ENCODE data around the gene LZIC. TPM values are rescaled to one million over a fixed set of nuclear protein-coding genes. Genes with fewer than 3 reads are reported as not detected.

Gene LZIC
- polyA plus RNA-seq, 4 donors = 26.7 to 61.4 (median 31.8) TPM

- H3K27ac ChIP-seq (ENCODE audit: low read depth in 1 of 3, low read length in 2 of 3) = peak overlapping the region; percentile 12 to 59 (median 37)
- no peaks in the 10 kb centered on the region for H3K9me3 ChIP-seq (ENCODE audit: control insufficient read depth in 2 of 2, insufficient read depth in 1 of 2, low read depth in 1 of 2, low read length in 1 of 2)
- peak; percentile 72 to 87 for DNase-seq
- no peak overlapping the region for H3K4me3 ChIP-seq (ENCODE audit: low read depth in 1 of 3, low read length in 3 of 3)
- WGBS, 3 donors = 25 to 51% (median 42%) methylated on average over 18 of the region's 18 CpGs
- FAIRE-seq = no peak
- peaks cover 0 to 9% (median 0%) of the 10 kb centered on the region in 3 donors for H3K36me3 ChIP-seq (ENCODE audit: control insufficient read depth in 3 of 3, insufficient read depth in 2 of 3, low read depth in 1 of 3, low read length in 3 of 3)
- peaks cover 6 to 19% (median 9%) of the 10 kb centered on the region in 3 donors for H3K4me1 ChIP-seq (ENCODE audit: control insufficient read depth in 3 of 3, insufficient read depth in 2 of 3, low read depth in 1 of 3, low read length in 2 of 3)
- no peaks in the 10 kb centered on the region for H3K27me3 ChIP-seq (ENCODE audit: control insufficient read depth in 3 of 3, insufficient read depth in 3 of 3, low read length in 3 of 3)
Measured at GRCh38 chr1:9900142-9901043, 42.8 kb downstream of the LZIC start.

GRCh38 chr1:9894115-9894514 is 49.1 kb downstream of the LZIC start:
- WGBS, 3 donors = 90 to 93% (median 91%) methylated on average over 3 of the region's 3 CpGs
- no peak for FAIRE-seq
- Histone ChIP-seq H3K9me3 (ENCODE audit: control insufficient read depth in 2 of 2, insufficient read depth in 1 of 2, low read depth in 1 of 2, low read length in 1 of 2) (no peaks in the 10 kb centered on the region), H3K36me3 (ENCODE audit: control insufficient read depth in 3 of 3, insufficient read depth in 2 of 3, low read depth in 1 of 3, low read length in 3 of 3) (peaks cover 0 to 18% (median 0%) of the 10 kb centered on the region in 3 donors), H3K27me3 (ENCODE audit: control insufficient read depth in 3 of 3, insufficient read depth in 3 of 3, low read length in 3 of 3) (no peaks in the 10 kb centered on the region), H3K4me1 (ENCODE audit: control insufficient read depth in 3 of 3, insufficient read depth in 2 of 3, low read depth in 1 of 3, low read length in 2 of 3) (no peaks in the 10 kb centered on the region), H3K27ac (ENCODE audit: low read depth in 1 of 3, low read length in 2 of 3) (no peak overlapping the region), H3K4me3 (ENCODE audit: low read depth in 1 of 3, low read length in 3 of 3) (no peak overlapping the region)
- DNase-seq = no peak

GRCh38 chr1:9892563-9893528 is 50.3 kb downstream of the LZIC start:
- FAIRE-seq (no peak), DNase-seq (peak in 1 of 2 donors; percentile 37)
- 74 to 86% (median 78%) methylated on average over 14 of the region's 14 CpGs for WGBS, 3 donors
- H3K4me1 ChIP-seq (ENCODE audit: control insufficient read depth in 3 of 3, insufficient read depth in 2 of 3, low read depth in 1 of 3, low read length in 2 of 3) = no peaks in the 10 kb centered on the region
- peaks cover 0 to 24% (median 0%) of the 10 kb centered on the region in 3 donors for H3K36me3 ChIP-seq (ENCODE audit: control insufficient read depth in 3 of 3, insufficient read depth in 2 of 3, low read depth in 1 of 3, low read length in 3 of 3)
- no peaks in the 10 kb centered on the region for H3K9me3 ChIP-seq (ENCODE audit: control insufficient read depth in 2 of 2, insufficient read depth in 1 of 2, low read depth in 1 of 2, low read length in 1 of 2)
- no peaks in the 10 kb centered on the region for H3K27me3 ChIP-seq (ENCODE audit: control insufficient read depth in 3 of 3, insufficient read depth in 3 of 3, low read length in 3 of 3)
- no peak overlapping the region for H3K4me3 ChIP-seq (ENCODE audit: low read depth in 1 of 3, low read length in 3 of 3)
- H3K27ac ChIP-seq (ENCODE audit: low read depth in 1 of 3, low read length in 2 of 3) = peak overlapping the region in 2 of 3 donors; percentile 2 to 6

- FAIRE-seq = no peak
Measured at GRCh38 chr1:9891207-9891606, 52.0 kb downstream of the LZIC start.

GRCh38 chr1:9890224-9890731 is 52.9 kb downstream of the LZIC start:
- 51 to 68% (median 66%) methylated on average over 6 of the region's 6 CpGs for WGBS, 3 donors
- Histone ChIP-seq H3K9me3 (ENCODE audit: control insufficient read depth in 2 of 2, insufficient read depth in 1 of 2, low read depth in 1 of 2, low read length in 1 of 2) (no peaks in the 10 kb centered on the region), H3K36me3 (ENCODE audit: control insufficient read depth in 3 of 3, insufficient read depth in 2 of 3, low read depth in 1 of 3, low read length in 3 of 3) (peaks cover 0 to 32% (median 0%) of the 10 kb centered on the region in 3 donors), H3K4me3 (ENCODE audit: low read depth in 1 of 3, low read length in 3 of 3) (no peak overlapping the region), H3K27me3 (ENCODE audit: control insufficient read depth in 3 of 3, insufficient read depth in 3 of 3, low read length in 3 of 3) (no peaks in the 10 kb centered on the region), H3K4me1 (ENCODE audit: control insufficient read depth in 3 of 3, insufficient read depth in 2 of 3, low read depth in 1 of 3, low read length in 2 of 3) (no peaks in the 10 kb centered on the region), H3K27ac (ENCODE audit: low read depth in 1 of 3, low read length in 2 of 3) (peak overlapping the region in 1 of 3 donors; percentile 18)
- FAIRE-seq (no peak), DNase-seq (no peak)

More at GRCh38 chr1:9891207-9891606, 52.0 kb downstream of the LZIC start:
- Histone ChIP-seq H3K27me3 (ENCODE audit: control insufficient read depth in 3 of 3, insufficient read depth in 3 of 3, low read length in 3 of 3) (no peaks in the 10 kb centered on the region), H3K9me3 (ENCODE audit: control insufficient read depth in 2 of 2, insufficient read depth in 1 of 2, low read depth in 1 of 2, low read length in 1 of 2) (no peaks in the 10 kb centered on the region), H3K4me1 (ENCODE audit: control insufficient read depth in 3 of 3, insufficient read depth in 2 of 3, low read depth in 1 of 3, low read length in 2 of 3) (no peaks in the 10 kb centered on the region), H3K36me3 (ENCODE audit: control insufficient read depth in 3 of 3, insufficient read depth in 2 of 3, low read depth in 1 of 3, low read length in 3 of 3) (peaks cover 0 to 32% (median 0%) of the 10 kb centered on the region in 3 donors), H3K27ac (ENCODE audit: low read depth in 1 of 3, low read length in 2 of 3) (no peak overlapping the region), H3K4me3 (ENCODE audit: low read depth in 1 of 3, low read length in 3 of 3) (no peak overlapping the region)
- DNase-seq = no peak
- 69 to 80% (median 70%) methylated on average over 5 of the region's 5 CpGs for WGBS, 3 donors

GRCh38 chr1:9889411-9889810 is 53.8 kb downstream of the LZIC start:
- Histone ChIP-seq H3K27ac (ENCODE audit: low read depth in 1 of 3, low read length in 2 of 3) (no peak overlapping the region), H3K4me3 (ENCODE audit: low read depth in 1 of 3, low read length in 3 of 3) (no peak overlapping the region), H3K27me3 (ENCODE audit: control insufficient read depth in 3 of 3, insufficient read depth in 3 of 3, low read length in 3 of 3) (no peaks in the 10 kb centered on the region), H3K9me3 (ENCODE audit: control insufficient read depth in 2 of 2, insufficient read depth in 1 of 2, low read depth in 1 of 2, low read length in 1 of 2) (no peaks in the 10 kb centered on the region), H3K36me3 (ENCODE audit: control insufficient read depth in 3 of 3, insufficient read depth in 2 of 3, low read depth in 1 of 3, low read length in 3 of 3) (peaks cover 0 to 39% (median 0%) of the 10 kb centered on the region in 3 donors), H3K4me1 (ENCODE audit: control insufficient read depth in 3 of 3, insufficient read depth in 2 of 3, low read depth in 1 of 3, low read length in 2 of 3) (no peaks in the 10 kb centered on the region)
- FAIRE-seq (no peak), DNase-seq (no peak)
- 87 to 93% (median 88%) methylated on average over 8 of the region's 8 CpGs for WGBS, 3 donors

- Histone ChIP-seq H3K36me3 (ENCODE audit: control insufficient read depth in 3 of 3, insufficient read depth in 2 of 3, low read depth in 1 of 3, low read length in 3 of 3) (peaks cover 0 to 39% (median 0%) of the 10 kb centered on the region in 3 donors), H3K4me1 (ENCODE audit: control insufficient read depth in 3 of 3, insufficient read depth in 2 of 3, low read depth in 1 of 3, low read length in 2 of 3) (no peaks in the 10 kb centered on the region), H3K27ac (ENCODE audit: low read depth in 1 of 3, low read length in 2 of 3) (no peak overlapping the region), H3K27me3 (ENCODE audit: control insufficient read depth in 3 of 3, insufficient read depth in 3 of 3, low read length in 3 of 3) (no peaks in the 10 kb centered on the region), H3K9me3 (ENCODE audit: control insufficient read depth in 2 of 2, insufficient read depth in 1 of 2, low read depth in 1 of 2, low read length in 1 of 2) (no peaks in the 10 kb centered on the region), H3K4me3 (ENCODE audit: low read depth in 1 of 3, low read length in 3 of 3) (no peak overlapping the region)
- DNase-seq (no peak), FAIRE-seq (no peak)
- 90 to 94% (median 92%) methylated on average over 9 of the region's 9 CpGs for WGBS, 3 donors
Measured at GRCh38 chr1:9888886-9889285, 54.3 kb downstream of the LZIC start.

GRCh38 chr1:9887070-9887469 is 56.1 kb downstream of the LZIC start:
- FAIRE-seq = no peak
- DNase-seq = no peak
- Histone ChIP-seq H3K36me3 (ENCODE audit: control insufficient read depth in 3 of 3, insufficient read depth in 2 of 3, low read depth in 1 of 3, low read length in 3 of 3) (peaks cover 0 to 56% (median 0%) of the 10 kb centered on the region in 3 donors), H3K27ac (ENCODE audit: low read depth in 1 of 3, low read length in 2 of 3) (no peak overlapping the region), H3K4me3 (ENCODE audit: low read depth in 1 of 3, low read length in 3 of 3) (no peak overlapping the region), H3K27me3 (ENCODE audit: control insufficient read depth in 3 of 3, insufficient read depth in 3 of 3, low read length in 3 of 3) (no peaks in the 10 kb centered on the region), H3K4me1 (ENCODE audit: control insufficient read depth in 3 of 3, insufficient read depth in 2 of 3, low read depth in 1 of 3, low read length in 2 of 3) (no peaks in the 10 kb centered on the region), H3K9me3 (ENCODE audit: control insufficient read depth in 2 of 2, insufficient read depth in 1 of 2, low read depth in 1 of 2, low read length in 1 of 2) (no peaks in the 10 kb centered on the region)
- 94 to 96% (median 95%) methylated on average over 4 of the region's 4 CpGs for WGBS, 3 donors

All from small intestine (tissue), 7 donors.